Transverse colon (tissue), 4 donors: ENCODE measurements around the gene ADAMTS4. TPM values are rescaled to one million over a fixed set of nuclear protein-coding genes. Genes with fewer than 3 reads are reported as not detected.

Experiments used
- DNase-seq: peaks from one replicate; pipeline ENCODE4 v3.0.0-alpha.2; 2019
- H3K27ac ChIP-seq, 4 donors: fragments of 200-600 bp; sonication (generic); 2 replicates each; pipeline ENCODE4 v1.5.1; 2016 to 2018; ENCODE audit warnings: inconsistent platforms in 4 of 4
- H3K27me3 ChIP-seq: fragments of 200-600 bp; sonication (generic); 2 replicates; pipeline ENCODE4 v1.5.1; 2017; ENCODE audit warnings: inconsistent platforms
- H3K36me3 ChIP-seq, 4 donors: fragments of 200-600 bp; sonication (generic); 2 replicates each; pipeline ENCODE4 v1.5.1; 2017 to 2019; ENCODE audit warnings: inconsistent platforms in 4 of 4
- H3K4me1 ChIP-seq, 4 donors: fragments of 200-600 bp; sonication (generic); 2 replicates each; pipeline ENCODE4 v1.5.1; 2017 to 2020; ENCODE audit warnings: inconsistent platforms in 4 of 4
- H3K4me3 ChIP-seq, 4 donors: fragments of 200-600 bp; sonication (generic); 1 replicate in 1 of 4; 2 replicates in 3 of 4; pipeline versions ENCODE4 v1.5.1 to v1.6.1; 2017 to 2019; ENCODE audit warnings: inconsistent platforms in 4 of 4
- H3K9me3 ChIP-seq, 2 donors: fragments of 200-600 bp; sonication (generic); 2 replicates each; pipeline ENCODE4 v1.5.1; 2017 to 2019; ENCODE audit warnings: inconsistent platforms in 2 of 2
- CTCF ChIP-seq, 5 experiments: fragments of 200-600 bp in 3 of 5; fragments of 450-650 bp in 2 of 5; sonication (generic) in 3 of 5; IDR thresholded peaks; 1 replicate in 2 of 5; 2 replicates in 3 of 5; pipeline ENCODE4 v1.5.1; 2016 to 2017; ENCODE audit warnings: antibody characterized with exemption in 5 of 5, inconsistent platforms in 3 of 5, mild to moderate bottlenecking in 2 of 5, moderate library complexity in 1 of 5
- EP300 ChIP-seq: sonication (generic); formaldehyde crosslinking; IDR thresholded peaks from one replicate; pipeline ENCODE4 v1.6.1; 2017; ENCODE audit warnings: antibody characterized with exemption, low read depth
- POLR2A ChIP-seq: fragments of 450-650 bp; IDR thresholded peaks from one replicate; pipeline ENCODE4 v1.6.1; 2016; ENCODE audit warnings: antibody characterized with exemption, mild to moderate bottlenecking, moderate library complexity
- POLR2AphosphoS5 ChIP-seq, 3 donors: sonication (generic); formaldehyde crosslinking; IDR thresholded peaks; one replicate each; pipeline ENCODE4 v1.6.1; 2016; ENCODE audit warnings: antibody characterized with exemption in 3 of 3
- WGBS, 2 donors: methylation state at CpG; one replicate each; pipeline ENCODE4 v1.1.5; 2018; ENCODE audit warnings: low coverage in 1 of 2; 5-methylcytosine and 5-hydroxymethylcytosine counted together
- in situ Hi-C, 4 donors: fragments of 200-750 bp; cut with MboI; loops; one replicate each; pipeline versions ENCODE4 v1.15.0 to v1.15.1; 2017; ENCODE audit warnings: low sequenced_read_pairs in 3 of 4, low pct_ligation_motif_present in 1 of 4, low pct_unique_long_range_greater_than_20kb in 1 of 4
- intact Hi-C: fragments of 100-400 bp; cut with DNase I; formaldehyde crosslinking; loops from one replicate; pipeline ENCODE4 v1.15.1; 2023; ENCODE audit warnings: low total_unique reads
- total RNA-seq, 4 donors: library from RNA; depleted of rRNA; stranded (reverse); fragments of >200 nt; gene quantifications; one replicate each; pipeline ENCODE4 v1.1.0, GENCODE V29; 2016

ADAMTS4 gene
- total RNA-seq, 4 donors from 2014 or later: 1.2 to 34.8 (median 7.2) TPM

- H3K4me3 ChIP-seq: peak overlapping the region; percentile 1 to 91 (median 78)
- peaks cover 47 to 84% (median 55%) of the 10 kb centered on the region in 4 donors for H3K4me1 ChIP-seq
- no peaks in the 10 kb centered on the region for H3K27me3 ChIP-seq
- 55 to 67% methylated on average over 4 to 13 of the region's 13 CpGs for WGBS, 2 donors
- intact Hi-C loops: no loop called here
- in situ Hi-C loops: loop anchor here in 1 of 4 donors (25.0 kb wide), 1 partner anchor 186 kb away; no protein-coding TSS in a partner anchor
- peaks cover 0 to 15% (median under 1%) of the 10 kb centered on the region in 4 donors for H3K36me3 ChIP-seq
- peak overlapping the region; percentile 90 to 98 (median 94) for H3K27ac ChIP-seq
- TF ChIP-seq CTCF (IDR thresholded peaks at IDR 0.05) (no peak), POLR2AphosphoS5 (IDR thresholded peaks at IDR 0.05) (no peak), POLR2A (no peak)
- H3K9me3 ChIP-seq: no peaks in the 10 kb centered on the region
- DNase-seq: peak; percentile 41
Measured at GRCh38 chr1:161200992-161201835, 2.4 kb upstream of the ADAMTS4 start.

- DNase-seq: no peak
- 38 to 75% methylated on average over 3 to 5 of the region's 5 CpGs for WGBS, 2 donors
- H3K27me3 ChIP-seq: no peaks in the 10 kb centered on the region
- H3K27ac ChIP-seq: peak overlapping the region; percentile 90 to 98 (median 94)
- TF ChIP-seq POLR2A: no peak
- TF ChIP-seq CTCF (IDR thresholded peaks at IDR 0.05): no peak
- TF ChIP-seq EP300: no peak
- no peak for TF ChIP-seq POLR2AphosphoS5 (IDR thresholded peaks at IDR 0.05)
- intact Hi-C loops (no loop called here), in situ Hi-C loops (loop anchor here in 1 of 4 donors (25.0 kb wide), 1 partner anchor 187 kb away; no protein-coding TSS in a partner anchor)
- no peaks in the 10 kb centered on the region for H3K9me3 ChIP-seq
- no peak overlapping the region for H3K4me3 ChIP-seq
- peaks cover 0 to 15% (median 0%) of the 10 kb centered on the region in 4 donors for H3K36me3 ChIP-seq
- H3K4me1 ChIP-seq: peaks cover 47 to 79% (median 55%) of the 10 kb centered on the region in 4 donors
Measured at GRCh38 chr1:161200421-161200991, 1.7 kb upstream of the ADAMTS4 start.

DNA sequence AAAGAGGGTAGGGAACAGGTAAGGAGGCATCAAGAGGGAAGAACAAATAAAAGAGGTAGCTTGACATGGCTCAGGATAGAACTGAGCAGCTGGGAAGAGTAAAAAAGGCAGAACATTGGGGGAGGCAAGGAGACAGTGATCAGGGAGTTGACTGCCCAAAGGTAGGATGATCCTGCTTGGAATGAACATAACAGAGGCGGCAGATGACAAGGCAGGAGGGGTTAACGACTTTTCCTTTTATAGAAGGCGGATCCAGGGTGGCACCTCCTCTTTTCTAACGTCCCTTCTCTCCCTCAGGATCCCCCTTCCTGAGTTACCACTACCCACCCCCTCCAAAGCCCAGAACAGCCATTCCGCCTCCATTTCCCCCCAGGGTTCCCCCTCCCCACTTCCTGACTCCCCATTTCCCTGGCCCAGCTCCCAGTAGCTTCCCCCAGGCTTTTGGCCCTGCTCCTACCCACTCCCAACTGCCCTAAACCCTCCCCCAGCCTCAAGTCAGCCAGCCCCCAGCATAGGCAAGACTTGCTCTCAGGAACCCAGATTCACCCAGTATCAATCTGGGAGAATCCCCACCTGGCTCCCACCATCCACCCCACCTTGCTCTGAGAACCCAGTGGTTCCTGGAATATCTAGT, 769 bp upstream of the ADAMTS4 start:
- 0 to 60% methylated on average over 1 to 5 of the region's 5 CpGs for WGBS, 2 donors
- Histone ChIP-seq H3K9me3 (no peaks in the 10 kb centered on the region), H3K27me3 (no peaks in the 10 kb centered on the region), H3K36me3 (peaks cover 0 to 13% (median 0%) of the 10 kb centered on the region in 4 donors), H3K27ac (peak overlapping the region; percentile 90 to 98 (median 94)), H3K4me3 (no peak overlapping the region), H3K4me1 (peaks cover 43 to 70% (median 51%) of the 10 kb centered on the region in 4 donors)
- DNase-seq: no peak
- in situ Hi-C loops: loop anchor here in 1 of 4 donors (25.0 kb wide), 1 partner anchor 188 kb away; no protein-coding TSS in a partner anchor
- intact Hi-C loops: no loop called here
- TF ChIP-seq POLR2A (no peak), CTCF (IDR thresholded peaks at IDR 0.05) (no peak), POLR2AphosphoS5 (IDR thresholded peaks at IDR 0.05) (no peak)
